Progenitor cell of endocrine pancreas (in vitro differentiated cells): ENCODE data around the gene EHBP1. TPM values are rescaled to one million over a fixed set of nuclear protein-coding genes. Genes with fewer than 3 reads are reported as not detected.

Experiments
- DNase-seq: peaks from one replicate; pipeline ENCODE4 v3.0.0; 2021; ENCODE audit warnings: low spot score; ENCODE audit not compliant: unreplicated experiment
- H3K27ac Mint-ChIP-seq: 2 replicates; pipeline ENCODE4 v1.8.0; 2021; ENCODE audit warnings: mild to moderate bottlenecking, moderate library complexity, mixed read lengths
- H3K27me3 Mint-ChIP-seq: 2 replicates; pipeline ENCODE4 v1.8.0; 2021; ENCODE audit warnings: mixed read lengths
- H3K36me3 Mint-ChIP-seq: 2 replicates; pipeline ENCODE4 v1.8.0; 2022; ENCODE audit warnings: mixed read lengths; ENCODE audit not compliant: insufficient read depth
- H3K4me1 Mint-ChIP-seq: 2 replicates; pipeline ENCODE4 v1.8.0; 2021; ENCODE audit warnings: low read depth, mixed read lengths
- H3K4me3 Mint-ChIP-seq: 2 replicates; pipeline ENCODE4 v1.8.0; 2021; ENCODE audit warnings: low read depth, mild to moderate bottlenecking, moderate library complexity, mixed read lengths
- H3K9me3 Mint-ChIP-seq: 2 replicates; pipeline ENCODE4 v1.8.0; 2021; ENCODE audit warnings: low read depth, mixed read lengths
- CTCF ChIP-seq: fragments of 200-600 bp; sonication (generic); IDR thresholded peaks from one replicate; pipeline ENCODE4 v1.5.0; 2021; ENCODE audit warnings: antibody characterized with exemption, mild to moderate bottlenecking; ENCODE audit not compliant: unreplicated experiment
- total RNA-seq: library from RNA; stranded (reverse); gene quantifications from 2 replicates; pipeline ENCODE4 v1.2.1, GENCODE V29; 2021

EHBP1 gene
- total RNA-seq, 1 donor from 2014 or later: 45.6 TPM

- TF ChIP-seq CTCF: no peak
- no peaks in the 10 kb centered on the region for H3K27me3 Mint-ChIP-seq
- H3K9me3 Mint-ChIP-seq: peaks cover 18% of the 10 kb centered on the region
- H3K36me3 Mint-ChIP-seq: peaks cover 24% of the 10 kb centered on the region
- no peaks in the 10 kb centered on the region for H3K4me1 Mint-ChIP-seq
- H3K27ac Mint-ChIP-seq: no peak overlapping the region
- H3K4me3 Mint-ChIP-seq: no peak overlapping the region
- DNase-seq: no peak
Measured at GRCh38 chr2:62803961-62804360, 98.4 kb downstream of the EHBP1 start.

GRCh38 chr2:62806231-62806630, 100.7 kb downstream of the EHBP1 start:
- Mint-ChIP-seq H3K4me1 (peaks cover 2% of the 10 kb centered on the region), H3K27ac (no peak overlapping the region), H3K27me3 (no peaks in the 10 kb centered on the region), H3K36me3 (peaks cover 24% of the 10 kb centered on the region), H3K9me3 (peaks cover 18% of the 10 kb centered on the region), H3K4me3 (no peak overlapping the region)
- TF ChIP-seq CTCF: no peak
- no peak for DNase-seq

- DNase-seq: no peak
- H3K36me3 Mint-ChIP-seq: peaks cover 24% of the 10 kb centered on the region
- H3K4me3 Mint-ChIP-seq: no peak overlapping the region
- peak overlapping the region; percentile 13 for H3K27ac Mint-ChIP-seq
- peaks cover 2% of the 10 kb centered on the region for H3K4me1 Mint-ChIP-seq
- peaks cover 18% of the 10 kb centered on the region for H3K9me3 Mint-ChIP-seq
- no peak for TF ChIP-seq CTCF
- no peaks in the 10 kb centered on the region for H3K27me3 Mint-ChIP-seq
Measured at GRCh38 chr2:62808554-62808953, 103.0 kb downstream of the EHBP1 start.

GRCh38 chr2:62811086-62811485, 105.6 kb downstream of the EHBP1 start:
- Mint-ChIP-seq H3K36me3 (peaks cover 18% of the 10 kb centered on the region), H3K27ac (no peak overlapping the region), H3K4me3 (no peak overlapping the region), H3K27me3 (no peaks in the 10 kb centered on the region), H3K9me3 (peaks cover 18% of the 10 kb centered on the region), H3K4me1 (peaks cover 2% of the 10 kb centered on the region)
- no peak for TF ChIP-seq CTCF
- no peak for DNase-seq

GRCh38 chr2:62811972-62812371, 106.5 kb downstream of the EHBP1 start:
- H3K4me1 Mint-ChIP-seq: peaks cover 3% of the 10 kb centered on the region
- peaks cover 11% of the 10 kb centered on the region for H3K9me3 Mint-ChIP-seq
- TF ChIP-seq CTCF: no peak
- H3K27me3 Mint-ChIP-seq: no peaks in the 10 kb centered on the region
- DNase-seq: no peak
- peaks cover 12% of the 10 kb centered on the region for H3K36me3 Mint-ChIP-seq
- H3K4me3 Mint-ChIP-seq: no peak overlapping the region
- H3K27ac Mint-ChIP-seq: no peak overlapping the region
